Hippocampal formation (tissue), 2 donors: ENCODE data around the gene GPR156.
"Not testable (repeated sequence)": the region's sequence is repeated elsewhere in the genome, so short reads cannot be mapped to it uniquely, and the experiment has no call there.

ENCODE experiments used
- DNase-seq, 2 donors: peaks; one replicate each; lab custom pipeline; 2025; lab: John Stamatoyannopoulos, UW

GPR156 gene

DNA sequence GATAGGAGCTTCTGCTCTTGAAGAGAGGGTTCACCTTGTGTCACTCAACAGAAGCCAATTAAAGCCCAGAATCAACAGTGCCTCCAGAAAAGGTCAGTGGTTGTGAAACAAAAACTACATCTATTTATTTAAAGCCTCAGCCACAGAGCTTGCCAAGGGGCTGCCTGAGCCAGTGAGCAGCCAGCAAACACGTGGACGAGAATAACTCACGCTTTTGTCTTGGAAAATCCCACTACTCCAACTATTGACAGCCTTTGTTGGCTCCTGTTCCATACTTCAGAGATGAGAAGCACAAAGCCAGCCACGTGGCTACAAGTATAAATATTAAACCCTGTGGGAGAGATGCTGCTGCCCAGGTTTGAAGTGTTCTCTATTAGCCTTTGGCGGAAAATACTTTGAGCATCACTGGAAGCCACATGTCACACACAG lies 10.3 kb downstream of the GPR156 start:
- DNase-seq: no peak

GRCh38 chr3:120272286-120272685 lies 12.7 kb downstream of the GPR156 start:
- no peak for DNase-seq

- DNase-seq: no peak
These were observed 19.0 kb downstream of the GPR156 start for GRCh38 chr3:120265989-120266388.

- no peak for DNase-seq
These were observed 20.1 kb downstream of the GPR156 start for GRCh38 chr3:120264963-120265362.

DNA sequence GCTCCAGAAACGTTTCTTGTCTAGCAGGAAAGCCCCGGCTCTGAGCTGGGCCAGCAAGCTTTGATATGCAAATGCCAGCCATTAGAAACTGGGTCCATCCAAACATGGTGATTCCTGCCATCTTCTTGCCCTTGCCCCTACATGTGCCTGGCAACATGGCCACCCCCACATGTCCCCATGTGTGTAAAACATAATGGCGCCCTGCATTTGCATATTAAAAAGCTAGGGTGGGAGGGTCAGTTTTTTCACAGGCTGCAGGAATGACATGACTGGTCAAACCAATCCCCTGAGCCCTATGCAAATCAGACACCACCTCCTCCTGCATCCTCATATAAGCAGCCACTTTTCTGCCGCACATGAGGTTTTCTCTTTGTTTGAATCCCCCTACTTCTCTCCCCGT lies 21.2 kb downstream of the GPR156 start:
- no peak for DNase-seq

GRCh38 chr3:120258009-120258408 lies 27.0 kb downstream of the GPR156 start:
- no peak for DNase-seq

DNA sequence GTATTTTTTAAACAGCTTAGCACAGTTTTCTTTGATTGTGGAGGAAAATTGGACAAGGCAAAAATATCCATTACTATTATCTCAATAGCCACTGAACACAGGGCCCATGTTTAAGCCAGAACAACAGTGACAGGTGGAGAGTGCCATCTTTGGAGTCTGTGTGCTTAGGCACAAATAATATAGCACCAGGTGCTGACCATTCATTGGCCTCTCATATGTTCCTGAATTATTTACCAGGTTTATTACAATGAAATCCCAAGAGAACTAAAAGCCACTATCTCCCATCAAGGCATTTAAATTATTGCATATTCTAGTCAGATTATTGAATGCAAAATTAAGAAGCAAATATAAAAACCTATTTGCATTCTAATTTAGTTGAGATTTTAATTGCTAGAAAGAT lies 39.6 kb downstream of the GPR156 start:
- DNase-seq: no peak

- DNase-seq: peak in 1 of 2 donors; percentile 1
These were observed 40.2 kb downstream of the GPR156 start for GRCh38 chr3:120244834-120245225.

DNA sequence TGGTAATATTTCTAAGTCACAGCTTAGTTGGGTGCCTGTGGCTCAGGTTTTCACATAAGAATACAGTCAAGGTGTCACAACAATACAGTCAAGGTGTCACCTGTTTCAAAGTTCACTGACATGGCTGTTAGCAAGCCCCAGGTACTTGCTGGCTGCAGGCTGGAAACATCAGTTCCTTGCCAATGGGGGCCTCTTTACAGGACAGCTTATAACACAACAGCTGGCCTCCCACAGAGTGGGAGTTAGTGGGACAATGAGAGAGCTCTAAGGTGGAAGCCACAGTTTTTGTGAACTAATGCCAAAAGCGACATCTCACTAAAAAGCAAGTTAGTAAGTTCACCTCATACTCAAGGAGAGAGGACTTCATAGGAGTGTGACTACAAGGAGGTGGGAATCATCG lies 45.4 kb downstream of the GPR156 start:
- DNase-seq: no peak

DNA sequence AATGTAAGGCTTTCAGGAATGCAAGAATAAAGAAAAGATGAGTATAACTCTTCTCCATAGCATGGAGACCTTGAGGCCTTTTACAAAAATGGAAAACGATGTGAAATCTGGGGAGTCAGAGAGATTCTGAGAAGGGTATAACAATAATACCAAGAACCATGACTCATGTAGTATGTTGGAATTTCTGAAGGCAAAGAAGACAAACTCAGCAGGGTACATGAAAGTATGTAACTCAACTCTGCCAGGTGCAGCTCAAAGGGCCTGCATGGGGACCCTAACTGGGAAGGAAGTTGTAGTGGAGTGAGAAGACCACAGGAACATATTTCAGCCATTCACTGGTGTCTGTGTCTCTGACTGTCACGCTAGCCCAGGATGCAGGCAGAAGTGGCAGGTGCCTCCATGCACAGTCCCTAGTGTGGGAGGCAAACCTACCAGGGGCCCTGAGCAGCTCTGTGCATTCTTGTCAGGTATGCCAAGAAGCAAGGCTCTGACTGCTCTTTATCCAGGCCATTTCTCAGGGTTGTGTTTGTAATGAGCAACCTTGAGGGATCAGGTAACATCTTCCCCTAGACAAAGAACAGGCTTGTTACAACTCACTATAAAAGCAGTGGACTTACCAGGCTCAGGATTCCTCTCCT lies 57.2 kb downstream of the GPR156 start:
- no peak for DNase-seq

DNA sequence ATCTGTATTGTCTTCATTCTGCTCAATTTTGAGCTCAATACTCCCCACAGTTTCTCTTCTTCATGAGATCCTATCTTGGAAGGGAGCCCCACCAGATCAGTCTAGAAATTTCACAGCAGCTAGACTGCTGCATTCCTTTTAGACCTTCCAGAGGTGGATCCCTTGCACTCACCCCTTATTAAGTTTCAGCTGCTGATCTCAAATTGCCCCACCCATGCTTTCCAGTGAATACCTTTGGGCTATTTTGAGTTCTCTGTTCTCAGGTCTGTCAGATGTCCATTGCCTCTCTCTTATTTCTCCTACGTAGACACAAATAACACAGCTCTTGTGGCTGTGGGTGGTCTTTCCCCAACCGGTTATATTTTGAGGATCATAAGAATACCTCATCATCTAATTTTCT lies 60.8 kb downstream of the GPR156 start:
- DNase-seq: no peak

GRCh38 chr3:120218981-120219380 lies 66.0 kb downstream of the GPR156 start:
- DNase-seq: no peak

- not testable (repeated sequence) for DNase-seq
These were observed 68.4 kb downstream of the GPR156 start for GRCh38 chr3:120216633-120217032.

GRCh38 chr3:120214176-120214575 lies 70.8 kb downstream of the GPR156 start:
- DNase-seq: no peak

- no peak for DNase-seq
These were observed 72.5 kb downstream of the GPR156 start for GRCh38 chr3:120212505-120212904.

DNA sequence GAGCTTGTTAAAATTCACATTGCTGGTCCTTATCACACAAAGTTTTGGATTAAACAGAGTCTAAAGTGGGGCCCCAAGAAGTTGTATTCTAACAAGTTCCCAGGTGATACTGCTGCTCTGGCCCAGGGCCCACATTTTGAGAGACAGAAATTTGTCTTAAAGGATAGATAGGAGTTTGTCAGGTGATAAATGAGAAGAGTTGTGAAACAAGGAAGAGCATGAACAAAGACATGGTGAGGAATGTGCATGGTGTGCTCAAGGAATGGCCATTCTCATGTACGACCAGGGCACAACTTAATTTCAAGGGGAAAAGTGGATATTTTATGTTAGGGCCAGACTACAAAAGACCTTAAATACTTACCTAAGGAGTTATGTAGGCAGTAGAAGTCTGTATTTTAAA lies 75.6 kb downstream of the GPR156 start:
- no peak for DNase-seq

GRCh38 chr3:120204338-120204737 lies 80.7 kb downstream of the GPR156 start:
- no peak for DNase-seq

DNA sequence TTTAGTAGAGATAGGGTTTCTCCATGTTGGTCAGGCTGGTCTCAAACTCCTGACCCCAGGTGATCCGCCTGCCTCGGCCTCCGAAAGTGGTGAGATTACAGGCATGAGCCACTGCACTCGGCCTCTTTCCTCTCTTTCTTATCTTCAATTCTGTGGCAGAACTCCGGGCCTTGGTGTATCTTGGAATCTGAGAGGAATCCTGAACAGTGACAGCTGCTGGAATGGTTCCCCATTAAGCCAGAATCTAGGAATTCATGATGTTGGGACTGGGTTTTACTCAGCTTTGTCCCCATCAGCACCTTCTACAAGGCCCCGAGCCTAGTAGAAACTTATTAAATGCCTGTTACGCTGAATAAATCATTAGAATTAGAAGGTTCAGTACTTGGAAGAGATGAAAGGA lies 81.4 kb downstream of the GPR156 start:
- DNase-seq: no peak

GRCh38 chr3:120203016-120203415 lies 82.0 kb downstream of the GPR156 start:
- peak in 1 of 2 donors; percentile 62 for DNase-seq

DNA sequence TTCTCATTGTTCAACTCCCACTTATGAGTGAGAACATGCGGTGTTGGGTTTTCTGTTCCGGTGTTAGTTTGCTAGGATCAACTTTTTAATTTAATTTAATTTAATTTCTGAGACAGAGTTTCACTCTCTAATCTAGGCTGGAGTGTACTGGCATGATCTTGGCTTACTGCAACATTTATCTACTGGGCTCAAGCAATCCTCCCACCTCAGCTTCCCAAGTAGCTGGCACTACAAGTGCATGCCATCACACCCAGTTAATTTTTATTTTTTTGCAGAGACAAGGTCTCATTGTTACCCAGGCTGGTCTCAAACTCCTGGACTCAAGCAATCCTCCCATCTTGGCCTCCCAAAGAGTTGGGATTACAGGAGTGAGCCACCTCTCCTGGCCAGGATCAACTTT lies 82.7 kb downstream of the GPR156 start:
- no peak for DNase-seq

DNA sequence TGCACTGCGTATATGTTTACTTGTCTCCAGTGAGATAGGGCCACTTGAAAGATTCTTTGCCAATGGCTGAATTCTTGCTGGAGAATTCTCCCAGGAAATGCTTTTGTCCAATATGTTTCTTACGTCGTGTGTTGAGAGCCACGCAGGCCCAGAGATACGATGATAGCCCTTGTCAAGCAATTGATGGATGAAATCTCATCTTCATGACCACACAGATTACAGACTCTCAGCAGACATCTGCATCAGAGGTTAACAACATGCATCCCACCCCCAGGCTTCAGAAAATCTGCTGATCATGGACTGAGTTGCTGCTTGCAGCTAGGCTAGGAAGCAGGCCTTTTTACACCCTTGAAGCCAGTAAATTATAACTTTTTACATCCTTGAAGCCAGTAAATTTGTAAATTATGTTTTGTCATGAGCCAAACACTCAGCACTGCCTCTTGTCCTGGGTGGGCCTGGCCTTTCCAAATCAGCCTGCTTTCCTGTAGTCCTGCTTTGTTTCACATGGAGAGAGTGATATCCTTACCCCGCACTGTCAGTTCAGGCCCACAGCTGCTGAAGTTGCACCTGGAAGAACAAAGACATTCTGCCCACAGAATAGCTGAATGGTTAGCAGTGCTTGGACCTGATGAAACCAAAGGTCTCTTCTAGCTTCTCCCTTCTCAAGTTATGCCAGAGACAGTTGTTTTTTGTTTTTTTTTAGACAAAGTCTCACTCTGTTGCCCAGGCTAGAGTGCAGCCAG lies 84.4 kb downstream of the GPR156 start:
- no peak for DNase-seq

DNA sequence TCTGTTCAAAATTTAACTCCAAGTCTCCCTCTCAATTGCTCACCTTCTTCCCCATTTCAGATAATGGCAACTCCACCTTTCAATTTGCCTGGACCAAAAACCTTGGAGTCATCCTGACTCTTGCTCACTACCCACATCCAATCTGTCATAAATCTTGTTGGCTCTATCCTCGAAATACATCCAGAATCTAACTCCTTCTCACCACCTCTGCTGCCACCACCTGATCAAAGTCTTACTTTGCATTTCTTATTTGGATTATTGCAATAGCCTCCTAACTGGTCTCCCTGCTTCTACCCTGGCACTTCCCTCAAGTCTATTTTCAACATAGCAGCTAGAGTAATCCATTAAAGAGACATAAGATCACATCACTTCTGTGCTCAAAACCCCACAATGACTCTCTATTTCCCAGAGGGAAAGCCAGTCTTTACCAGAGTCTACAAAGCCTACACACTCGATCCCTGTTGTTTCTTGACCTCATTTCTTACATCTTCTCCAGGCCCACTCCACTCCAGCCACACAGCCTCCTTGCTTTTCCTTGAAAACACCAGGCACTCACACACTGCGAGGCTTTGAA lies 86.6 kb downstream of the GPR156 start:
- DNase-seq: peak in 1 of 2 donors; percentile 6

DNA sequence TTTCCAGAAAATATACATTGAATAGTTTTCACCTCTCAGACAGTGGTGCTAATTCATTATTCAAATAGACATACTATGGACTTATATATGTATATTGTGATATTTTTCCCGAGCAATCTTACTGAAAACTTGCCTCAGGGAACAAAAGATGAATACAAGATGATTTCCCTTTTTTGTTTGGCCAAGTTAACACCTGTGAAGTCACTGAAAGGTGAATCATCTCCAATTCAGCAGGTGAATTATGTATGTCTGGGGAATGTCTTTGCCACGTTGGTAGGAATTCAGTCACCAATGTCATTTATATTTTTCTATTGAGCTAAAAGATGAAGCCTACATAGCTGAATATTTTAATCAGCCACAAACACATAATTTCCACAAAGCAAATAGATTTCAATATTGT lies 88.2 kb downstream of the GPR156 start:
- no peak for DNase-seq
